Measurements from ENCODE around the gene SEMA7A.
"Not testable (repeated sequence)": the region's sequence is repeated elsewhere in the genome, so short reads cannot be mapped to it uniquely, and the experiment has no call there.

Gene SEMA7A

DNA sequence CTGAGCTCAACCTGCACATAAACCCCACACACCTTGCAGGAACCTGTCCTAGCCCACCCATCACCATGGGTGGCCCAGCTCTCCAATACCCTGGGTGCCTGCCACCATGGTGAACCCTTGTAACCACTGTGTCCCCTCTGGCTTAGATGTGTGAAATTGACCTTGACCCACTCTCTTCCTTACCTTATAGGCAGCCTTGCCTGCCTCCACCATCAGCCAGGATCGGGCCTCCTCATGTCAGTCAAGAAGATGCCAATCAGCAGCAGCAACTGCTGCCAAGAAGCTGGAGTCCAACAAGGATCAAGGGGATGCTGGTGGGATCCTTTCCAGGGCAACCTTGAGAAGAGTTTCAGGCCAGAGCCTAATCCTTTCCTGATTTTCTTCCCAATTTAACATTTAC is 57.5 kb downstream of the SEMA7A start:
- no peak for DNase-seq (ENCODE audit: low read depth in 4 of 4, low spot score in 1 of 4)

DNA sequence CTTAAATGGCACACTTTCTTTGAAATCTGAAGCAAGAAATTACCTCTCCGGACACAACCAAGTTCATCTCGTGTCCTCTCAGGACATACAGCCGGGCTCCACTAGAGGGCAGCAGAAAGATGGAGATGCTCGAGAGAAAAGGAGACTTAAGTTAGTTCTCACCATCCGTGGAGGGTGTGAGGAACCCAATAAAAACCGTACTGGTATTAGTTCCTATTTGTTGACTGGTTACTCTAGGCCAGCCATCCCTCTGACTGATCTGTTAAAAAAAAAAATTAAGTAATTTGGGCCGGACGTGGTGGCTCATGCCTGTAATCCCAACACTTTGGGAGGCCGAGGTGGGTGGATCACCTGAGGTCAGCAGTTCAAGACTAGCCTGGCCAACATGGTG is 58.5 kb downstream of the SEMA7A start:
- peak; percentile 76 to 83 (median 78) for DNase-seq (ENCODE audit: low read depth in 4 of 4, low spot score in 1 of 4)

DNA sequence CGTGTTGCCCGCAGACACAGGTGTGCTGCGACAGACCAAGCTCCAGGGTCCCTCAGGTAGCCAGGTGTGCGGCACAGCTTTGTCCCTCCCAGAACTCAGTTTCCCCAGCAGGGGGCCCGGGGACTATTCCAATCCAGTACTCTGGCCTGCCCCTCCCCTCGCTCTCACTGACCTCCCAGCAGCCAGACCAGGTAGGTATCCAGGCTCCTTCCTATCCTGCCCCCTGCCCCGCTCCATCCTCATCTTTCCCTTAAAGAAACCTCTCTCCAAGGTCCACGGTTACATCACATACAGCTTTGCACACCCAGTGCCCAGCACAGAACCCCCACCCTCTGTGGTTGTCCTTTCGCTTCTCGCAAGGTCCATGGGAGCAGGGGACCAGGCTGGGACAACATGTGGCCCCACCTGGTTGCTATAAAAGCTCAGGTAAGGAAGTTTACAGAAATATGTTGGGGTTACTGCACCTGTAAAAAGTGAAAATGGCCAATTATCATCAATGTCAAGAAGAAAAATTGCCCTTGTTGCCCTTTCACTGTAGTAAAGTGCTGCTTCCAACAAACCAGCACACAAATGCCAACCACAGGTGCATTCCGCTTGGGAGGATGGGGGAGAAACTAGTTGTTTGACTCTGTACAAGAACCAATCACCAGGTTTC is 59.0 kb downstream of the SEMA7A start:
- no peak for DNase-seq (ENCODE audit: low read depth in 4 of 4, low spot score in 1 of 4)

DNA sequence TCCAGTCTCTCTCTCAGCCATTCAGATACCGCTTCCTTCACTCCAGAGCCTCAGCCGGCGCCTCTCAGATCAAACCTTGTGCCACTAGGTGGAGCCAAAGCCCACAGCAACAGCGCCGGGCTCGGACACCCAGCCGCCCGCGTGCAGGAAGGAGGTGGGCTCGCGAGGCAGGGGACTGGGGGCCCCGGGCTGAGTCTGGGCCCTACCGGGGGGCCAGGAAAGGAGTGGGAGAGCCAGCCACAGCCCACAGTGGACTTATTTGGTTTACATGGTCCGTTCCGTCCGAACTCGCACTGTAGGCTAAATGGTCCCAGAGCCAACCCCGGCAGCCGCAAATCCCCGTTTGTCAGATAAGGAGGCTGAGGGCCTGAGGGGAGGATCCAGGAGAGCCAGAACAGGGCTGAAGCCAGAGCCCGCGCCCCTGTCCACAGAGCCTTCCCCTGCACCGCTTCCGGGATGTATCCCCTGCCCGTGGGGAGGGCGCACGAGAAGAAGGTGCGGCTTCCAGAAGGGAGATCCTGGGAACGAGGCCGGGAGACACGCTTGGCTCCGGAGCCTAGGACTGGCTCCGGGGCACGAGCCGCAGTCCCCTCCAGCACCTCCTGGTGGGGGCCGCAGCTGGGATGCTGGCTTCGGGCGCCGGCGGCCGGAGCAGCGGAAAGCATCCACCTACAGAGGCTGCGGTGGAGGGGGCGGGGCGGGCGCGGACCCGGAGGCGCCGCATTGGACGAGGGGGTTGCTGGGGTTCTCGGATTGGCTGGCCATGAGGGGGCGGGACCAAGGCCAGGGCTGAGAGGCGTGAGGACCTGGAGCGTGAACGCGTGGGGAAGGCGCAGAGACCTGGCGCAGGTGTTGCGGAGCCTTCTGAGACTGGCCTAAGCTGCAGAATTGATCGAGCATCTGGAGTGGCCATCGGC is 59.8 kb downstream of the SEMA7A start:
- DNase-seq (ENCODE audit: low read depth in 4 of 4, low spot score in 1 of 4), result peak; percentile 86 to 97 (median 90)

DNA sequence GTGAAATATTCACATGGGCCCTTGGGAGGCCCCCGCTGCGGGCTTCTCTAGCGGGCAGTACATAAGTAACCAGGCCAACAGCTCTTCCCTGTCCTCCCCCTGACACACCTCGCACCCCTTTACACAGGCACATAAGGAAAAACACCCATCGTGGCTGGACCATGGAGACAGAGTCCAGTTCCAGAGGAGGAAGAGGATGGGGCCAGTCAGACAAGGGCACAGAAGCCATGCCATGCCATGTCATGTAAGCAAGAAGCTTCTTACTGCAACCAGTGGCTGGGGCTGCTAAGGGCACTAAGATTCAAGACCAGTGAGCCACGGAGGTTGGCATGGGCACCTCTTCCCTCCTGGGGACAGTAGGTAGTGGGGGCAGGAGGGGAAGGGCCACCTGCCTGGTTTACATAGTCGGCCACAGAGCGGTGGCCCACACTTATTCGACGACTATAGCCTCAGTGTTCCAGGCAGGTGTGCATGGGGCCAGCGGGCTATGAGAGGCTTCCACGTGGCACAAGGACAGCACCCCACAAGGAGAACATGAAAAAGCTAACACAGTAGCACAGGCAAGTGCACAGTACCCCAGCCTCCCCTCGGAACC is 60.6 kb downstream of the SEMA7A start:
- no peak for DNase-seq (ENCODE audit: low read depth in 4 of 4, low spot score in 1 of 4)

DNA sequence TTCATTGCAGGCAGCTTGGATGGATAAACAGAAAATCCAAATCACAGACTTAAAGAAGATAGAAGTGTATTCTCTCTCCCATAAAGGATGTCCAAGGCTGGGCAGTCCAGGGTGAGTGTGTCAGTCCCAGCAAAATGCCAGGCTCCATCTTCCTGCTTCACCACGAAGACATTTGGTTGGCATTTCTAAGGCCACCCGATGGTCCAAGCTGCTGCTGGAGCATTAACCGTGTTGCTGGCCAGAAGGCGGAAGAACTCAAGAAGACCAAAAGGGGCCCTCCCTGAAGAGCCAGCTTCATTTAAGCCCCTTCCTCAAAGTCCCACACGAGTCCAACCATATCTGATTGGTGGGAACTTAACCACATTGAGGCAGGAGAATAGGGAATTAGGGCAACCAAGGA is 63.3 kb downstream of the SEMA7A start:
- DNase-seq (ENCODE audit: low read depth in 4 of 4, low spot score in 1 of 4), result no peak

DNA sequence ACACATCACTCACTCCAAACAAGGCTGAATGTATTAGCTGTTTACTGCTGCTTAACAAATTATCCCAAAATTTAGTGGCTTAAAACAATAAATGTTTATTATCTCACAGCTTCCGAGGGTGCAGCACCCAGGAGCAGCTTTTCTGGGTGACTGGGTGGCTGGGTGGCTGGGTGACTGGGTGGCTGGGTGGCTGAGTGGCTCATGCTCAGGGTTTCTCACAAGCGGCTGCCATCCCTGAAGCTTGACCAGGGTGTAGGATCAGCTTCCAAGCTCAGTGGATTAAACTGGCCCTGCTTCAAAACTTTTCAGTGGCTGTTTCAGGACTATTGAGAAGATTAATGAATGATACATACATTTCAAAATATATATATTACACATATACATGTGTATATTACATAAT is 64.0 kb downstream of the SEMA7A start:
- DNase-seq (ENCODE audit: low read depth in 4 of 4, low spot score in 1 of 4), result no peak

DNA sequence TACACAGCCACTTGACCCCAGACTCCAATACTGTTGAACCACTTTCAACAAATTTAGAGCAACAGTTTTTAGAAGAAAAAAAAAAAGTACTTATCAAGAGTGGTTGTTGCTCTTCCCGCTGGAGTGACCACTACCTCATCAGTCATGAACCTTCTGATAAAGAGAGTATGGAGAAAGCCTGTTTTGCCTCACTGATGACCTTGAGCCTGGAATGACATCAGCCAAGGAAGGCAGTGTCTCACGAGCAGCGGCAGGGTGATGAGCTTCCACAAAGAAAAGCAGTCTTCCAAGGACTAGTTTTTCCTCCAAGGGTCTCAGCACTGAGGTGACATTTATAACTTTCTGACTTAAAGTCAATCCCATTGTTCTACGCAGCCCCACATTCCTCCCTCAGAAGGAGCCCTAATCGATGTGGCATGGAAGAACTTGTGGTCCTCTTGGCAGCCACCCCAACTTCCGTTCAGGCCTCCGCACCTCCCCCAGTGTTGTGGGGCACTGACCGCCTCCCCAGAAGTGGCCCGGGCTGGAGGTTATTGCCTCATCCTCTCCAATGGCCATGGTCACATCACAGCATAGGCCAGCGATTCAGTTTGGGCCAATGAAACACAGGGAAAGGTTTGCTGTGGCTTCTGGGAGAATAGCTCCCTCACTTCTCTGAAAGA is 64.5 kb downstream of the SEMA7A start:
- DNase-seq (ENCODE audit: low read depth in 4 of 4, low spot score in 1 of 4), result no peak

DNA sequence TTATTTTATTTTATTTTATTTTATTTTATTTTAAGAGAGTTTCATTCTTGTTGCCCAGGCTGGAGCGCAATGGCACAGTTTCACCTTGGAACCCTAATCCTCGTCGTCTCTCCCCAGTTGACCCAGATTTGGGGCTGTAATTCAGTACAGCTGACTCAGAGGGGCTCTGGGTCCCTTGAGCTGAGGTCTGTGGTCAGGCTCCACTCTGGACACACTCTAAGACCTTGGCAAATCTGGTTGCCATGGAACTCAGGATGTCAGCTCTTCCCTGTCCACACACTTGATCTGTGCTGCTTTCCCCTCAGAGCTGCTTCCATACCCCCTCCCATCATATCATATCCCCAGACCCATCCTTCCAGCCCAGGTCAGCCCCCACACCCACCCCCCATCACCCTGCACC is 65.6 kb downstream of the SEMA7A start:
- no peak for DNase-seq (ENCODE audit: low read depth in 4 of 4, low spot score in 1 of 4)

DNA sequence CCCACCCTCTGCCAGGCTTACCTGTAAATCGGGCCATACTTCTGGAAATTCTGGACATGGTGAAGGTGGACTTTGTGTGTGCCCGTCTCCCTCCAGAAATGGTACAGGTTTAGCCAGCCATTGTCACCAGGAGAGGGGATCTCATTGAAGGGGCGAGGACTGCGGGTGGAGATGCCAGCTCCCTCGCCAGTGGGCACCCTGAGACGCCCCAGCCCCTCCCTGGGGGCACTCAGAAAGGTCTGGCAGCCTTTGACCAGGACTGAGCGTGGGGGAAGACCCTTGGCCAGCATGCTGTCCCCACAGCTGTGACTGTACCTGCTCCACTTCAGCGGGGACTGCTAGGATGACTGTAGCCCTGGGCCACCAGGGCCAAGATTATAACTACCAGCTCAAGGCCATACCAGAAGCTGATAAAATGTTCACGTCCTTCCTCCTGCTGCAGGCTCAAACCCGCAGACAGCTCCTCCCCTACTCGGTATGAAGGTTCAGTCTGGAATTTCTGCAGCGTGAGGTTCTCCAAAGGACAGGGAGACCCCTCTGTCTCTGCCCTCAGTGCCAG is 66.4 kb downstream of the SEMA7A start, which contains the start of gene CYP11A1:
Gene CYP11A1, minus strand, starts transcription at position 351 of the 559 bp plus-strand sequence. Its CDS starts 61 bp downstream, at position 290.
- no peak for DNase-seq (ENCODE audit: low read depth in 4 of 4, low spot score in 1 of 4)

DNA sequence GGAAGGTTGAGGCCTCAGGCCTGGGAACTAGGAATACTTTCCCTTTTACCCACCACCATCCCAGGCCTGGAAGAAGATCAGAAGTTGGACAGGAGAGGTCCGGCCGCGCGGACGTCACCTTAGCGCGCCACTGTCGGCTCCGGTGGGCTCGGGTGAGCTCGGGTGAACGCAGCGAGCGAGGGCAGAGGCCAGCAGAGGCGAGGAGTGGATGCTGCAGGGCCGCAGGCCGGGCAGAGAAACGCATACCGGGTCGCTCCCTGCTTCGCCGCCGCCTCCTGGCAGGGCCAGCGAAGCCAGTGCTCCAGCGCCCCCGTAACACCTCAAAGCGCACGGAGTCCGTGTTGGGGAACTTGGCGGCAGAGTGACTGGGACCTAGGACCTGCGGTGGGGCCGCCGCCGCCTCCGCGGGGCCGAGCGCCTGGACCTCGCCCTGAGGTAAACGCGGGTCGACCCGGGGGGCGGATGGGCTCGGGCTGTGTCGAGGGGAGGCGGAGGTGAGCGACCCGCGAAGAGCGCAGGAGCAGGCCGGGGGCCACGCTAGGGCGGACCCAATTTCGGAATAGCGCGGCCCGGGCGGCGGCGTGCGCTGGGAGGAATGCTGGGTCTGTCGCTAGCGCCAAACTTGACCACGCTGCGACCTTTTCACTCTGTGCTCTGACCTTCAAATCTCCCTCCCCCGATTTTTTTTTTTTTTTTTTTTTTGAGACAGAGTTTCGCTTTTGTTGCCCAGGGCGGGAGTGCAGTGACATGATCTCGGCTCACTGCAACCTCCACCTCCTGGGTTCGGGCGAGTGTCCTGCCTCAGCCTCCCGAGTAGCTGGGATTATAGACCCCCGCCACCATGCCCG is 67.9 kb downstream of the SEMA7A start:
- DNase-seq (ENCODE audit: low read depth in 4 of 4, low spot score in 1 of 4), result no peak

DNA sequence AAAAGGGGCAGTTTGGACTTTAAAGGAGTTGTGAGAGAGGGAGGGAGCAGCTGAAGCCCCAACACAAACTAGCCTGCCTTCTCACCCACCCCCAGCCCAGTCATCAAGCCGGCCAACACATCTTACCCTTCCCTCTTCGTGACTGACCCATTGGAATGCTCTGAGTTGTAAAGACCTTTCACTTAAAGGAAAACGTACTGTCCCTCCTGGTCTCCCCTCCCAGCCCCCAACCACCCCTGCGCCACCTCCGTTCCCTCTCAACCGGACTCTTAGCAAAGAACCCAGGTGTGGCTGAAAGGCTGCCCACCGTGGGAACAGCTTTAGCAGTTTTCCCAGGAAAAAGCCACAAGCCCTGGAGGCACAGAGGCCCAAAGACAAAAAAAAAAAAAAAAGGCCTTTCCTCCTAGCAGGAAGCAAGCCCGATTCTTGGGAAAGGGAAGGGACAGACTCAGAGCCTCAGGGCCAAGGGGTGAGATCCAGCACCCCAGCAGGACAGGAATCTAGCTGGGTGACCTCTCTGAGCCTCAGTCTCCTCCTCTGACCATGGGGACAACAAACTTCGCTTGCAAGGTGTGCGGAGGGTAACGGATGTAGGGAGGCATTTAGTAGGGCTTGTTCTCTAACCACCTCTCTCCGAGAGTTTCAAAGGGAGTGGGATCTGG is 68.7 kb downstream of the SEMA7A start:
- no peak for DNase-seq (ENCODE audit: low read depth in 4 of 4, low spot score in 1 of 4)

DNA sequence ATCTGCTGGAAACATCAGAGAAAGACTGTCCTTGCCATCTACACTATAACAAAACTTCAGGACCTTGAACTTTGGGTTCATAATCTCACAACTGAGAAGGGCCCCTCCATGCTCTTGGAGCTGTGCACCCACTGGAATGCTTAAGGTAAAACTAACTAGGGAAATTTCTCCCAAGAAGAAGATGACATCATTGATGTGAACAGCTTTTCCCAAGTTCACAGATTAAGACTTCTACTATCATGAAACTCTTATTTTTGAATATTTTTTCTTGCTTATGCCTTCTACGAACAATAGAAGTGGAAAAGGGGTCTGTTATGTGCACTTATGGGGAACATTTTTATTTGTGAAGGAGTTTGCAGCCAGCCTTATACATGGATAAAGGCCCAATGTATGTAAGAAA is 71.3 kb downstream of the SEMA7A start:
- no peak for DNase-seq (ENCODE audit: low read depth in 4 of 4, low spot score in 1 of 4)

DNA sequence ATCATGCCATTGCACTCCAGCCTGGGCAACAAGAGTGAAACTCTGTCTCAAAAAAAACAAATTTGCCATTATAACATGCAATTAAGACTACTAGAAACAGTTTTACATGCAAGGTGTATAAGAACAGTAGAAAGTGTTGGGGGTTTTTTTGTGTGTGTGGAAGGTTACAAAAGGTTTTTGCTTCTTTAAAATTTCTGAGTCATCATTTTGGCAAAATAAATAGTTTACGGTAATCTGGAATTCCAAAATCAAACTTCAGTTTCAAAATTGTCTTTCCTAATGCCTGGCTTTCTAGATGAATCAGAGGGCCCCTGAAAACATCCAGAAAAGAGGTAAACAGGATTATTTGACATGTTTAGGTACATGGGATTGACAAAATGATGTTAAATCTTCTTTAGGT is 72.9 kb downstream of the SEMA7A start:
- DNase-seq (ENCODE audit: low read depth in 4 of 4, low spot score in 1 of 4), result not testable (repeated sequence)

DNA sequence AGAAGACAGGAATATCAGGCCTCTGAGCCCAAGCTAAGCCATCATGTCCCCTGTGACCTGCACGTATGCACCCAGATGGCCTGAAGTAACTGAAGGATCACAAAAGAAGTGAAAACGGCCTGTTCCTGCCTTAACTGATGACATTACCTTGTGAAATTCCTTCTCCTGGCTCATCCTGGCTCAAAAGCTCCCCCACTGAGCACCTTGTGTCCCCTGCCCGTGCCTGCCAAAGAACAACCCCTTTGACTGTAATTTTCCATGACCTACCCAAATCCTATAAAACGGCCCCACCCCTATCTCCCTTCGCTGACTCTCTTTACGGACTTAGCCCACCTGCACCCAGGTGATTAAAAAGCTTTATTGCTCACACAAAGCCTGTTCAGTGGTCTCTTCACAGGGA is 74.4 kb downstream of the SEMA7A start:
- not testable (repeated sequence) for DNase-seq (ENCODE audit: low read depth in 4 of 4, low spot score in 1 of 4)
